ENCODE results near the gene AMIGO3.
A peak's percentile ranks its signal among the peaks of the same experiment; 100 is the strongest.
"Not testable (repeated sequence)": the region's sequence is repeated elsewhere in the genome, so short reads cannot be mapped to it uniquely, and the experiment has no call there.

AMIGO3 gene

GRCh38 chr3:49709852-49710251, 9.6 kb downstream of the AMIGO3 start:
- DNase-seq (ENCODE audit: low spot score), result no peak

DNA sequence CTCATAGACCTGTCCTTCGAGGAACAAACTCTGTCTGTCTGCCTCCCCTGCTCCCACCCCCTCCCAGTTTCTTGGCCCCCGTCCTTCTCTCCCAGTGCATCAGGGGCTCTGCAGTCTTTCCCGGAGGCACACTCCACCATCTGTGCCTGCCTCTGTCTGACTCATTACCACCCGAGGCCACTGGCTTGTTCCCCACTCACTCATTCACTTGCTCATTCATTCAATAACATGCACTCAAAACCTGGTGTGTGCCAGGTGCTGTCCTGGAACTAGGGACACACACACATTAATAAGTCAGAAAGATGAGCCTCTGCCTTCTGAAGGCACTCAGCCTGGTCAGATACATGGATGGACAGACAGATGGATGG, 12.4 kb downstream of the AMIGO3 start:
- no peak for DNase-seq (ENCODE audit: low spot score)

GRCh38 chr3:49706456-49707112, 12.9 kb downstream of the AMIGO3 start:
- no peak for DNase-seq (ENCODE audit: low spot score)

DNA sequence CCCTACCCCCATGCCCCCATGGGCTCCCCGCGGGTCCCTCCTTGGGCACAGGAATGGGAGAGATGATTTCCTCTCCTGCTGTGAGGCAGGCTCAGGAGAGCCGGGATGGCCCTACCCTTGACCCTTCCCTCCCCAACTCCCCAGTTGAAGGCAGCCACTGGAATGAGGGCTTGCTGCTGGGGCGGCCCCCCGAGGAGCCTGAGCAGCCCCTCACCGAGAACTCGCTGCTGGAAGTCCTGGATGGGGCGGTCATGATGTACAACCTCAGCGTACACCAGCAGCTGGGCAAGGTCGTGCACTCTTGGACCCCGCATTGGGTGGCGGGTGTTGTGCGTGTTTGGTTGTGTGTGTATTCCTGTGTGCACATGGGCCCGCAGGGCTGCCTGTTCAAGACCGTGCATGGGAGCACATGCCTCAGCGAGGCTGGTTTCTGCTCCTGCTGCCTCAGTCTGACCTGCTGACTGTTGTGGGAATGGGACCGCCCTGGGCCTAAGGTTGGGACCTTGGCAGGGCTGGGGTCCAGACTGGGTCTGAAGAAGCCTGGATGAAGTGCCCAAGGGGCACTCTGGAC, 14.0 kb downstream of the AMIGO3 start:
- no peak for DNase-seq (ENCODE audit: low spot score)

DNA sequence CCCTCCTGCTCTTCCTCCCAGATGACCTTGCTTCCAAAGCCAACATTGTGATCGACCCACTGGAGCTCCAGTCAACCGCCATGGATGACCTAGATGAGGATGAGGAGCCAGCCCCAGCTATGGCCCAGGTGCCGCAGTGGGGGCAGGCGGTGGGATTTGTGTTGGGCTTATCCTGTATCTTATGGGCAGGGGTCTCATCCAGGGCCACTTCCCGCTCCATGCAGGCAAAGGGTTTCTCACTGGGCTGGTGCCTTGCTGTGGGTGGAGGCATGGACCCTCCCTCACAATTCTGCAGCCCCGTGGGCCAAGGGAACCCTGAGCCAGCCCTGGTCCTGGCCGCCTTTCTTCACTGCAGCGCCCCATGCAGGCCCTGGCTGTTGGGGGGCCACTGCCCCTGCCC, 14.9 kb downstream of the AMIGO3 start:
- DNase-seq (ENCODE audit: low spot score), result no peak

DNA sequence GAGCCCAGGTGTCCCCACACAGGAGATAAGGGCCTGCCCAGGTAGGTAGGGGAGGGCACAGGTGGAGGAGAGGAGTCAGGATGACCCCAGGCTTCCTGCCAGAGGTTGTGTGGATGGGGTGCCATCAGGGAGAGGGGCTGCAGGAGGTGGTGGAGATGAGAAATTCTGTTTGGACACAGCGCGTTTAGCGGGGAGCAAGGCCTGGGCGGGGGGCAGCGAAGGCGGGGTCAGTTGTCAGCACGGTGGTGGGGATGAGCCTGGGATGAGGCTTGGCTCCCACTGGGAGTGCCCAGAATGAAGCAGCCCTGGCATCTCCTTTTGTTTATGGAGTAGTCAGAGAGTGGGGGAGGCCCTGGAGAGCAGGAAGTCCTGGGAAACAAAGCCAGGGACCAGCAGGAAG, 15.5 kb downstream of the AMIGO3 start:
- DNase-seq (ENCODE audit: low spot score), result no peak

DNA sequence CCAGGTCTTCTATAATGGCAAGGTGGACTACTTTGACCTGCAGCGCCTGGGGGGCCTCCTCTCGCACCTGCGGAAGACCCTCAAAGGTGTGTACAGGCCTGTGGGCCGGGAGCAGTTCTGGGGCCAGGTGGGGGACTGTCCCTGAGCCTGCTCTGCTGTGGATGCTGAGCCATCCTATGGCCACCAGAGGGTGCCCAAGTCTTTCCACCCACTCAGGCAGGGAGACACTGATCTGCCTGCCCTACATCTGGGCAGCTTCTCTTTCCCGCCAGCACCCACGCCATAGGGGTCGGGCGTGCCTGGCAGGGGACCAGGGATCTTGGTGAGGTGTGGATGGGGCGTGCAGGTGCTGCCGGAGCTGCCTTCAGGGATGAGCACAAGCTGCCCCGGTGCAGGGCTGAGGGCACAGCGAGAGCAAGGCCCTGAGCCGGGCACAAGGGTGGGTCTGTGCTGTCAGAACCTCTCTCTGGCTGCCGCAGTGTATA, 16.0 kb downstream of the AMIGO3 start:
- DNase-seq (ENCODE audit: low spot score), result peak; percentile 72

DNA sequence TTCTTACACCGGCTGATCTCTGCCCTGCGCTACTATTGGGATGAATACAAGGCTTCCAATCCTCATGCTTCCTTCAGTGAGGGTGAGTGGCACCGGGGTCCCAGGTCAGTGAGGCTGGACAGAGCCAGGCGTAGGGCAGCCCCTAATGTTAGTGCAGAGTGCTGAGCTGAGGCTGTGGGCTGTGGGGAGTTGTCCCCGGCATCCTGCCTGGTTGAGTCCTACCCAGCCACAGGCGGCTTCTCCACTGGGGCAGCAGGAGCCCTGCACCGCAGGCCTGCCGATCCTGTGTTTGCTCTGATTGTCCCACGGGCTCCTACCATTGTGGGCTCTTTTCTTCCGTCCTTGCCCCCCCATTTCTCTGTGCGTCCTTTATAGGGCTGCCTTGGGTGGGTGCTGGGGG, 16.8 kb downstream of the AMIGO3 start:
- DNase-seq (ENCODE audit: low spot score), result no peak

GRCh38 chr3:49701388-49702077, 18.0 kb downstream of the AMIGO3 start:
- no peak for DNase-seq (ENCODE audit: low spot score)

DNA sequence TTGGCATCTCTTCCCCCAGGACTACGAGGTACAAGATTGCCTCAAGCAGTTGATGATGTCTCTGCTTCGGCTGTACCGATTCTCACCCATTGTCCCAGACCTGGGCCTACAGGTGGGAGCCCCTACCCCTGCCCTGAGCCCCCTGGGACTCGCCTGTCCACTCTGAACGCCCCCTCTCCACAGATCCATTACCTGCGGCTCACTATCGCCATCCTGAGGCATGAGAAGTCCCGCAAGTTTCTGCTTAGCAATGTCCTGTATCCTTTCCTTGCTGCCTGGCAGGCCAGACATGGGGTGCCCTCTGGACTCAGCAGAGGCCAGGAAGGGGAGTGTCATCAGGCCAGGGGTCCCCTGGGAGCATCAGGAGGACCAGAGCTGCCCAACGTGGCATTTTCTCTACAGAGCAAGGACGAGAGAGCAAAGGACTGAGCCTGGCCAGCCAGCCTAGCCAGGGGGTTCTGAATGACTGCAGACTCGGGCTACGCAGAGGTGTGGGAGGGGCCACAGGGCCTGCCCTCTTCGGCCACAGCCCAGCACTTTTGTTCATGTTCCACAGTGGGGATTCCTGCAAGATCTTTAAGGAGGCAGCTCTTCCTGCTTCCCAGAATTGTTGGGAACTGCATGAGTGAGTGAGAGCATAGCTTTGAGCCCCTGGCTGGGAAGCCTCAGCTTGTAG, 18.9 kb downstream of the AMIGO3 start:
- DNase-seq (ENCODE audit: low spot score), result no peak

- DNase-seq (ENCODE audit: low spot score), result no peak
These were observed 19.5 kb downstream of the AMIGO3 start for GRCh38 chr3:49700014-49700413.

GRCh38 chr3:49699281-49699979, 20.1 kb downstream of the AMIGO3 start:
- no peak for DNase-seq (ENCODE audit: low spot score)

- DNase-seq (ENCODE audit: low spot score), result not testable (repeated sequence)
These were observed 24.0 kb downstream of the AMIGO3 start for GRCh38 chr3:49695350-49696015.

DNA sequence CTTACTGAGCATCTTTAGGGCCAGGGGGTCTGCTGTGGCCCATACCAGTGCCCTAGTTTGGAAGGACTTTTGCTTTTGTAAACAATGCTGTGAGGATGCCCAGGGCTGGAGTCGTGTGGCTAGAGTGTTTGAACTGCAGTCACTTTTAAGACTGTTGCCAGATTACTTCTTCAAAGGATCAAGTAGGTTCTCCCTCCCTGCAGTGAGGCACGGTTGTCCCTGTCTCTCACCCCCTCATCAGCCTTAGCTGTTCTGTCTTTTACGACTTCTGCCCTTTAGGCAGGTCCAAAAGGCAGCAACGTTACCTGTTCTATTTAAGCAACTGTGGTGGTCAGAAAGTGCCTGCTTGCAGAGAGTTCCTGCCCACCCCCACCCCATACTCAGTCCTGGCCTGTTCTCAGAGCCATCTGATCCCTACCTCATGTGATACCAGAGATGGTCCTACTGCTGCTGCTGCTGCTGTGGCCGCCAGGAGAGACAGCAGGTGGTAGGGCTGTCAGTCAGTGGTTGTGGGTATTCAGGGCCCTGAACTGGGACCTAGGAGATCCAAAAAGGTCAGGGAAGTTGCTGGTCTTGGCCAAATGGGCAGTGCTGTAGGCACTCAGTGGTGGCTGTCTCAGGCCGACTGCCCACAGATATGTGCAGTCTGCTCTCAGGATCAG, 24.9 kb downstream of the AMIGO3 start:
- DNase-seq (ENCODE audit: low spot score), result not testable (repeated sequence)

DNA sequence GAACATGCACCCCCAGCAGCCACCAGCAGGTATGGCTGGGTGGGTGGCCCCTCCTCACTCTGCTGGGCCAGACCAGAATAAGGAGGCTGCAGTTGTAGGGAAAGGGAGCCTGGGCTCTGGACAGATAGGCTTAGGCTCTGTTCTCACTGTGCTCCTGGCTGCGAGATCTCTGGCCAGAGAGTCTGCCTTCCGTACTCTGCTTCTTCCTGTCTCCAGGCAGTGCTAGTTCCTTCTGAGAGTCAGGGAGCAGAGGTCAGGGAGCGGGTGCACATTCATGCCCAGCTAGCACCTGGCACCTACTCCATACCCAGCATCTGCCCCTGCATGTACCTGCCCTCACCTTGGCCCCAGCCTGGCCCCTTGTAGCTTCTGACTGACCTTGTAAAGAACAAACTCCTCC, 28.0 kb downstream of the AMIGO3 start:
- DNase-seq (ENCODE audit: low spot score), result not testable (repeated sequence)

DNA sequence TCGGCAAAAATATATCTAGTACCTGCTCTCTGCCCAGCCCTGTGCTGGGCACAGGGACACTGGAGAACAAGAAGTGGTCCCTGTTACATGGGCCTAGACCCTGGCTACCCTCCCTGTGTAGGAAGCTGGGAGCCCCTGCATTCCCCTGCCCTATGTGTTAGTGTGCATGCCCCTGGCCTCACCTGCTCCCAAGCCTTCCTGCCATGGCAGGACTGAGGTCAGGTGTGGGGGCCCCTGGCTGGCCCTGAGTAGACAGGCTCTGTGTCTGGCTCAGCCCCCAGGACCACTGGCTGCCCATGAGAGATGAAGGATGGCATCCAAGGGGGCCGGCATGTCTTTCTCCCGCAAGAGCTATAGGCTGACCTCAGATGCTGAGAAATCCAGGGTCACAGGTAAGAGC, 28.6 kb downstream of the AMIGO3 start:
- DNase-seq (ENCODE audit: low spot score), result not testable (repeated sequence)

- DNase-seq (ENCODE audit: low spot score), result not testable (repeated sequence)
These were observed 29.4 kb downstream of the AMIGO3 start for GRCh38 chr3:49689908-49690624.

DNA sequence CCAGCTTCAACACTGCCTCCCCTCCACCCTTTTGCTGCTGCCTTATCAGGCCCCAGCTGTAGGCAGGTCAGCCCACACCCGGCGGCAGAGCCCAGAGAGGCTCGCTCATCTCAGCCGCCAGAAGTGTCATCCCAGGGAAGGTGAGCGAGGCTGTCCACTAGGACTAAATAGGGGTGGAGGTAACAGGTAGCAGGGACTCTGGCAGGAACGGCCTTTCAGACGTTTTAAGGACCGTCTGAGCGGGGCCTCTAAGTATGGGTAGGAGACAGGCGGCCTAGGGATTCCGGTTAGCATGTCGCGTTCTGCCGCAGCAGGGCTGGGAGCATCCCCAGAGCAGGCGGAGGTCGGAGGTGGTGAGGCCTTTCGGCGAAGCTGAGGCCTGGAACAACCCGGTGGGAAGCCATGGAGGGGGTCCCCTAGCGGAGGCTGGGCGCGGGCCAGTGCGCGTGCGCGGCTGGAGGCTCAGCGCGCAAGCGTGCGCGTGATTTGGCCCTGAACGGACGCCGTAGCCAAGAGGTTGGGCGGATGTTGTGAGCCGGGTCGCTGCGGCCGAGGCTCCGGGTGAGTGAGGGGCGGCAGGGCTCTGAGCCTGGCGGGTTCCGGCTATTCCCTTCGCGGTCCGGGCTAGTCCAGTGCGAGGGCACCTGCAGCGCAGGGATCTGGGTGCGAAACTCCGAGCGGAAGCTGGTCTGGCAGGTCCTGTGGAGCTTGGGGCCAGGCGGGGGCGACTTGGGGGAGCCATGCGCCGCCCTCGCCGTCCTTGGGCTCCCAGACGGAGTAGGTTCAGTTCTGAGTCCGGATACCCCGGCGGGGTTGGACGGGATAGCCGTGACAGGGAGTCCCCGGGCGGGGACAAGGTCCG, 30.2 kb downstream of the AMIGO3 start, which contains the start of the genes MST1 and RNF123:
TSS of gene MST1 (minus strand) at position 429 of the 862 bp plus-strand sequence. CDS start 783 bp downstream, outside the sequence.
TSS of gene RNF123 (plus strand) at position 512 of the 862 bp plus-strand sequence. CDS start 1,609 bp downstream, outside the sequence.
- DNase-seq (ENCODE audit: low spot score), result peak; percentile 89
